Measurements from ENCODE around the gene TMEM25. TPM values are rescaled to one million over a fixed set of nuclear protein-coding genes. Genes with fewer than 3 reads are reported as not detected.
"Not testable (repeated sequence)": the region's sequence is repeated elsewhere in the genome, so short reads cannot be mapped to it uniquely, and the experiment has no call there.

TMEM25 gene
- total RNA-seq, 1 experiment from 2014 or later = 0.79 TPM

DNA sequence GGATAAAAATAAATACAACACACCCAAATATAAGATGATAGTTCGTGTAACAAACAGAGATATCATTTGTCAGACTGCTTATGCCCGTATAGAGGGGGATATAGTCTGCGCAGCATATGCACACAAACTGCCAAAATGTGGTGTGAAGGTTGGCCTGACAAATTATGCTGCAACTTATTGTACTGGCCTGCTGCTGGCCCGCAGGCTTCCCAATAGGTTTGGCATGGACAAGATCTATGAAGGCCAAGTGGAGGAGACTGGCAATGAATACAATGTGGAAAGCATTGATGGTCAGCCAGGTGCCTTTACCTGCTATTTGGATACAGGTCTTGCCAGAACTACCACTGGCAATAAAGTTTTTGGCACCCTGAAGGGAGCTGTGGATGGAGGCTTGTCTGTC is 29.8 kb downstream of the TMEM25 start:
- TF ChIP-seq CTCF (IDR thresholded peaks at IDR 0.05; ENCODE audit: unreplicated experiment) = no peak
- CTCF ChIA-PET = no interaction called here
- Mint-ChIP-seq H3K9me3 (ENCODE audit: unreplicated experiment) (no peaks in the 10 kb centered on the region), H3K4me3 (ENCODE audit: unreplicated experiment) (no peak overlapping the region), H3K27ac (ENCODE audit: low read depth, unreplicated experiment) (no peak overlapping the region), H3K4me1 (ENCODE audit: insufficient read depth, unreplicated experiment) (peaks cover 5% of the 10 kb centered on the region), H3K27me3 (ENCODE audit: insufficient read depth, unreplicated experiment) (no peaks in the 10 kb centered on the region), H3K36me3 (ENCODE audit: insufficient read depth, unreplicated experiment) (peaks cover 33% of the 10 kb centered on the region)
- intact Hi-C loops (cut with micrococcal nuclease) = no loop called here
- no TSS peak for BruUV-seq (replicated peaks)
- POLR2A ChIA-PET = no interaction called here
- DNase-seq (ENCODE audit: unreplicated experiment) = no peak

DNA sequence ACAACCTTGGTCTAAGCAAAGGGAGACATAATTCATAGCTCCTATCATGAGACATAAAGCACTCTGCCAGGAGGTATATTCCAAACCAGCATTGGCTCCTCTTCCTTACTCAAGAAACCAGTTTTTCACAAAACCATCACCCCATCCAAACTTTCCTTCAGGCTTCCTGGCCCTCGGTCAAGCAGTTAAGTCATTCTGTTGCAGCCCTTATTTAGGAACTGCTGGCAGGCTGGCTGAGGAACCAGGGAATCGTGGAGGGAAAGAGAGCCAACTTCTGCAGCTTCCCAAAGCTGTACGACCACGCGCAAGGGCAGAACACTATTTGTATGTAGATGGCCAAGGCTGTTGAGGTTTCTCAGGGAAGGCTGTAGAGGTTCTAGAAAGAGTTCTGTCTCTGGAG is 34.1 kb downstream of the TMEM25 start:
- intact Hi-C loops (cut with micrococcal nuclease) = loop anchor here (5.0 kb wide), 2 partner anchors 268 to 418 kb away; no protein-coding TSS in a partner anchor
- ChIA-PET CTCF (interaction anchor here (0.7 kb wide), 1 partner anchor 117 kb away, joined by 3 read pairs; no protein-coding TSS in a partner anchor), POLR2A (no interaction called here)
- no peaks in the 10 kb centered on the region for H3K9me3 Mint-ChIP-seq (ENCODE audit: unreplicated experiment)
- H3K4me3 Mint-ChIP-seq (ENCODE audit: unreplicated experiment) = peak overlapping the region; percentile 91
- H3K27me3 Mint-ChIP-seq (ENCODE audit: insufficient read depth, unreplicated experiment) = no peaks in the 10 kb centered on the region
- H3K36me3 Mint-ChIP-seq (ENCODE audit: insufficient read depth, unreplicated experiment) = peaks cover 11% of the 10 kb centered on the region
- no TSS peak for BruUV-seq (replicated peaks)
- H3K4me1 Mint-ChIP-seq (ENCODE audit: insufficient read depth, unreplicated experiment) = peaks cover 5% of the 10 kb centered on the region
- TF ChIP-seq CTCF (IDR thresholded peaks at IDR 0.05; ENCODE audit: unreplicated experiment) = no peak
- peak overlapping the region; percentile 96 for H3K27ac Mint-ChIP-seq (ENCODE audit: low read depth, unreplicated experiment)
- DNase-seq (ENCODE audit: unreplicated experiment) = no peak

GRCh38 chr11:118569670-118570069 is 38.7 kb downstream of the TMEM25 start:
- Mint-ChIP-seq H3K27ac (ENCODE audit: low read depth, unreplicated experiment) (no peak overlapping the region), H3K36me3 (ENCODE audit: insufficient read depth, unreplicated experiment) (peaks cover 5% of the 10 kb centered on the region), H3K4me3 (ENCODE audit: unreplicated experiment) (no peak overlapping the region), H3K27me3 (ENCODE audit: insufficient read depth, unreplicated experiment) (no peaks in the 10 kb centered on the region), H3K9me3 (ENCODE audit: unreplicated experiment) (no peaks in the 10 kb centered on the region), H3K4me1 (ENCODE audit: insufficient read depth, unreplicated experiment) (peaks cover 10% of the 10 kb centered on the region)
- no TSS peak for BruUV-seq (replicated peaks)
- no peak for DNase-seq (ENCODE audit: unreplicated experiment)
- intact Hi-C loops (cut with micrococcal nuclease) = loop anchor here (5.0 kb wide), 2 partner anchors 272 to 422 kb away; no protein-coding TSS in a partner anchor
- ChIA-PET CTCF (interaction anchor here (0.5 to 0.8 kb wide), 4 partner anchors 45 to 361 kb away, joined by 3 to 4 read pairs (median 3); no protein-coding TSS in a partner anchor), POLR2A (interaction anchor here (0.9 to 1.0 kb wide), 2 partner anchors 39 to 168 kb away, joined by 3 read pairs; no protein-coding TSS in a partner anchor)
- TF ChIP-seq CTCF (IDR thresholded peaks at IDR 0.05; ENCODE audit: unreplicated experiment) = no peak

- H3K27me3 Mint-ChIP-seq (ENCODE audit: insufficient read depth, unreplicated experiment) = no peaks in the 10 kb centered on the region
- peaks cover 3% of the 10 kb centered on the region for H3K36me3 Mint-ChIP-seq (ENCODE audit: insufficient read depth, unreplicated experiment)
- TF ChIP-seq CTCF (IDR thresholded peaks at IDR 0.05; ENCODE audit: unreplicated experiment) = no peak
- CTCF ChIA-PET = interaction anchor here (0.7 kb wide), 1 partner anchor 191 kb away, joined by 3 read pairs; no protein-coding TSS in a partner anchor
- no TSS peak for BruUV-seq (replicated peaks)
- peaks cover 16% of the 10 kb centered on the region for H3K4me1 Mint-ChIP-seq (ENCODE audit: insufficient read depth, unreplicated experiment)
- intact Hi-C loops (cut with micrococcal nuclease) = no loop called here
- no peaks in the 10 kb centered on the region for H3K9me3 Mint-ChIP-seq (ENCODE audit: unreplicated experiment)
- DNase-seq (ENCODE audit: unreplicated experiment) = no peak
- POLR2A ChIA-PET = interaction anchor here (0.6 to 4.3 kb wide), 3 partner anchors 8 to 36 kb away, joined by 3 to 28 read pairs (median 4); partner anchors contain the start of gene PHLDB1
- no peak overlapping the region for H3K4me3 Mint-ChIP-seq (ENCODE audit: unreplicated experiment)
- H3K27ac Mint-ChIP-seq (ENCODE audit: low read depth, unreplicated experiment) = no peak overlapping the region
These were observed 39.8 kb downstream of the TMEM25 start for GRCh38 chr11:118570787-118571186.

DNA sequence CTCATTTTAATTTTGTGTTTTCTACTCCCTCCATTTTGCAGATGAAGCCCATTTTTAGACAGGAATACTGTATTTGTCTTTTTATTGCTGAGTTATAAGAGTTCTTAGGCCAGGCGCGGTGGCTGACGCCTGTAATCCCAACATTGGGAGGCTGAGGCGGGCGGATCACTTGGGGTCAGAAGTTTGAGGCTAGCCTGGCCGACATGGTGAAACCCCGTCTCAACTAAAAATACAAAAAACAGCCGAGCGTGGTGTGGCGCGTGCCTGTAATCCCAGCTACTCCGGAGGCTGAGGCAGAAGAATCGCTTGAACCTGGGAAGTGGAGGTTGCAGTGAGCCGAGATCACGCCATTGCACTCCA is 40.7 kb downstream of the TMEM25 start:
- TSS peak; percentile 73 for BruUV-seq (replicated peaks)
- peak overlapping the region; percentile 25 for H3K27ac Mint-ChIP-seq (ENCODE audit: low read depth, unreplicated experiment)
- DNase-seq (ENCODE audit: unreplicated experiment); H3K9me3 Mint-ChIP-seq (ENCODE audit: unreplicated experiment); H3K36me3 Mint-ChIP-seq (ENCODE audit: insufficient read depth, unreplicated experiment); intact Hi-C loops (cut with micrococcal nuclease); H3K27me3 Mint-ChIP-seq (ENCODE audit: insufficient read depth, unreplicated experiment): not testable (repeated sequence)
- POLR2A ChIA-PET = interaction anchor here (0.6 to 4.3 kb wide), 6 partner anchors 22 to 131 kb away, joined by 3 to 28 read pairs (median 4); no protein-coding TSS in a partner anchor
- H3K4me3 Mint-ChIP-seq (ENCODE audit: unreplicated experiment) = peak overlapping the region; percentile 84
- CTCF ChIA-PET = interaction anchor here (0.7 kb wide), 1 partner anchor 531 kb away, joined by 4 read pairs; no protein-coding TSS in a partner anchor
- H3K4me1 Mint-ChIP-seq (ENCODE audit: insufficient read depth, unreplicated experiment) = peaks cover 20% of the 10 kb centered on the region

All from MCF 10A (cell line).